ENCODE results near the gene TCOF1.

Gene TCOF1

GRCh38 chr5:150401376-150402228, 44.1 kb downstream of the TCOF1 start:
- no peak overlapping the region for H3K4me3 ChIP-seq (ENCODE audit: control insufficient read depth, low read depth, low read length)
- no peak for DNase-seq (ENCODE audit: low read depth)
- TF ChIP-seq CTCF (IDR thresholded peaks at IDR 0.05; ENCODE audit: control insufficient read depth, insufficient read depth, low read depth, low read length, missing control alignments) = no peak

- no peak for TF ChIP-seq CTCF (IDR thresholded peaks at IDR 0.05; ENCODE audit: control insufficient read depth, insufficient read depth, low read depth, low read length, missing control alignments)
- DNase-seq (ENCODE audit: low read depth) = no peak
- H3K4me3 ChIP-seq (ENCODE audit: control insufficient read depth, low read depth, low read length) = no peak overlapping the region
Observed at GRCh38 chr5:150402229-150402773, 44.8 kb downstream of the TCOF1 start.

GRCh38 chr5:150402901-150403342, 45.4 kb downstream of the TCOF1 start:
- no peak for DNase-seq (ENCODE audit: low read depth)
- TF ChIP-seq CTCF (IDR thresholded peaks at IDR 0.05; ENCODE audit: control insufficient read depth, insufficient read depth, low read depth, low read length, missing control alignments) = no peak
- H3K4me3 ChIP-seq (ENCODE audit: control insufficient read depth, low read depth, low read length) = no peak overlapping the region

GRCh38 chr5:150404121-150404520, 46.6 kb downstream of the TCOF1 start:
- H3K4me3 ChIP-seq (ENCODE audit: control insufficient read depth, low read depth, low read length) = no peak overlapping the region
- no peak for DNase-seq (ENCODE audit: low read depth)
- no peak for TF ChIP-seq CTCF (IDR thresholded peaks at IDR 0.05; ENCODE audit: control insufficient read depth, insufficient read depth, low read depth, low read length, missing control alignments)

GRCh38 chr5:150404535-150404934, 47.0 kb downstream of the TCOF1 start:
- no peak for TF ChIP-seq CTCF (IDR thresholded peaks at IDR 0.05; ENCODE audit: control insufficient read depth, insufficient read depth, low read depth, low read length, missing control alignments)
- H3K4me3 ChIP-seq (ENCODE audit: control insufficient read depth, low read depth, low read length) = no peak overlapping the region
- DNase-seq (ENCODE audit: low read depth) = no peak

- DNase-seq (ENCODE audit: low read depth) = no peak
- no peak overlapping the region for H3K4me3 ChIP-seq (ENCODE audit: control insufficient read depth, low read depth, low read length)
- no peak for TF ChIP-seq CTCF (IDR thresholded peaks at IDR 0.05; ENCODE audit: control insufficient read depth, insufficient read depth, low read depth, low read length, missing control alignments)
Observed at GRCh38 chr5:150404941-150405816, 47.7 kb downstream of the TCOF1 start.

Measured in AG09309 (cell line).